ENCODE measurements around the gene STK24. TPM values are rescaled to one million over a fixed set of nuclear protein-coding genes. Genes with fewer than 3 reads are reported as not detected.

STK24 gene
- total RNA-seq, 1 donor: 82.2 TPM

GRCh38 chr13:98438246-98439125 is 138.4 kb downstream of the STK24 start:
- no peak for DNase-seq (ENCODE audit: insufficient read length, low spot score, missing footprints)
- Histone ChIP-seq H3K79me2 (ENCODE audit: insufficient read depth, low read length) (no peaks in the 10 kb centered on the region), H3K27ac (ENCODE audit: low read depth, low read length) (no peak overlapping the region), H3K9me3 (ENCODE audit: low read depth, low read length) (no peaks in the 10 kb centered on the region), H3K36me3 (ENCODE audit: insufficient read depth, low read length) (peaks cover 46% of the 10 kb centered on the region), H4K20me1 (ENCODE audit: insufficient read depth, low read length) (no peaks in the 10 kb centered on the region), H2AFZ (ENCODE audit: low read length) (no peak overlapping the region), H3K4me3 (ENCODE audit: insufficient read depth, low read length) (no peak overlapping the region), H3K4me1 (ENCODE audit: insufficient read depth, low read length) (peaks cover 5% of the 10 kb centered on the region), H3K27me3 (ENCODE audit: insufficient read depth, low read length) (no peaks in the 10 kb centered on the region), H3K4me2 (ENCODE audit: insufficient read depth, low read length) (no peak overlapping the region)
- no peak for TF ChIP-seq CTCF (IDR thresholded peaks at IDR 0.05; ENCODE audit: extremely low read depth, low read depth, low read length)

- H3K36me3 ChIP-seq (ENCODE audit: insufficient read depth, low read length): peaks cover 51% of the 10 kb centered on the region
- TF ChIP-seq CTCF (IDR thresholded peaks at IDR 0.05; ENCODE audit: extremely low read depth, low read depth, low read length): no peak
- no peak overlapping the region for H3K4me3 ChIP-seq (ENCODE audit: insufficient read depth, low read length)
Measured at GRCh38 chr13:98436233-98436910, 140.5 kb downstream of the STK24 start.

GRCh38 chr13:98435376-98435775 is 141.5 kb downstream of the STK24 start:
- Histone ChIP-seq H3K27ac (ENCODE audit: low read depth, low read length) (no peak overlapping the region), H3K36me3 (ENCODE audit: insufficient read depth, low read length) (peaks cover 50% of the 10 kb centered on the region), H3K27me3 (ENCODE audit: insufficient read depth, low read length) (no peaks in the 10 kb centered on the region), H3K79me2 (ENCODE audit: insufficient read depth, low read length) (no peaks in the 10 kb centered on the region), H3K4me2 (ENCODE audit: insufficient read depth, low read length) (no peak overlapping the region), H3K4me3 (ENCODE audit: insufficient read depth, low read length) (no peak overlapping the region), H2AFZ (ENCODE audit: low read length) (no peak overlapping the region), H3K9me3 (ENCODE audit: low read depth, low read length) (no peaks in the 10 kb centered on the region), H3K4me1 (ENCODE audit: insufficient read depth, low read length) (no peaks in the 10 kb centered on the region), H4K20me1 (ENCODE audit: insufficient read depth, low read length) (no peaks in the 10 kb centered on the region)
- DNase-seq (ENCODE audit: insufficient read length, low spot score, missing footprints): peak; percentile 6
- no peak for TF ChIP-seq CTCF (IDR thresholded peaks at IDR 0.05; ENCODE audit: extremely low read depth, low read depth, low read length)

More at GRCh38 chr13:98436233-98436910, 140.5 kb downstream of the STK24 start:
- Histone ChIP-seq H3K4me2 (ENCODE audit: insufficient read depth, low read length) (no peak overlapping the region), H3K27me3 (ENCODE audit: insufficient read depth, low read length) (no peaks in the 10 kb centered on the region), H3K9me3 (ENCODE audit: low read depth, low read length) (no peaks in the 10 kb centered on the region), H4K20me1 (ENCODE audit: insufficient read depth, low read length) (no peaks in the 10 kb centered on the region), H3K27ac (ENCODE audit: low read depth, low read length) (no peak overlapping the region), H3K79me2 (ENCODE audit: insufficient read depth, low read length) (no peaks in the 10 kb centered on the region), H2AFZ (ENCODE audit: low read length) (no peak overlapping the region), H3K4me1 (ENCODE audit: insufficient read depth, low read length) (no peaks in the 10 kb centered on the region)
- peak; percentile 13 for DNase-seq (ENCODE audit: insufficient read length, low spot score, missing footprints)

- Histone ChIP-seq H3K79me2 (ENCODE audit: insufficient read depth, low read length) (no peaks in the 10 kb centered on the region), H3K4me3 (ENCODE audit: insufficient read depth, low read length) (no peak overlapping the region), H3K27me3 (ENCODE audit: insufficient read depth, low read length) (no peaks in the 10 kb centered on the region), H3K36me3 (ENCODE audit: insufficient read depth, low read length) (peaks cover 38% of the 10 kb centered on the region), H4K20me1 (ENCODE audit: insufficient read depth, low read length) (no peaks in the 10 kb centered on the region), H2AFZ (ENCODE audit: low read length) (no peak overlapping the region), H3K4me2 (ENCODE audit: insufficient read depth, low read length) (no peak overlapping the region), H3K9me3 (ENCODE audit: low read depth, low read length) (no peaks in the 10 kb centered on the region), H3K27ac (ENCODE audit: low read depth, low read length) (no peak overlapping the region), H3K4me1 (ENCODE audit: insufficient read depth, low read length) (no peaks in the 10 kb centered on the region)
- TF ChIP-seq CTCF (IDR thresholded peaks at IDR 0.05; ENCODE audit: extremely low read depth, low read depth, low read length): no peak
- peak; percentile 44 for DNase-seq (ENCODE audit: insufficient read length, low spot score, missing footprints)
Measured at GRCh38 chr13:98434060-98434459, 142.8 kb downstream of the STK24 start.

All from osteoblast (primary cell).